Epithelial cell of proximal tubule (primary cell): Measurements from ENCODE around the gene LINC01488. TPM values are rescaled to one million over a fixed set of nuclear protein-coding genes. Genes with fewer than 3 reads are reported as not detected.

ENCODE experiments used
- DNase-seq: peaks from one replicate; pipeline ENCODE4 v3.0.0-alpha.2; 2011; ENCODE audit warnings: low read depth
- H3K4me3 ChIP-seq: 2 replicates; pipeline ENCODE4 v1.5.1; 2011; ENCODE audit warnings: low read depth, mild to moderate bottlenecking, low read length
- total RNA-seq: library from RNA; depleted of rRNA; stranded (reverse); fragments of >200 nt; gene quantifications from 2 replicates; pipeline ENCODE4 v1.2.3, GENCODE V29; 2015
- TF ChIP-seq, protein P1 (sequence below): conservative IDR thresholded peaks from 2 replicates; pipeline ENCODE4 v1.5.1; 2012; ENCODE audit warnings: low read depth, mild to moderate bottlenecking, low read length

The LINC01488 gene
- total RNA-seq, 1 donor from 2014 or later: not detected

DNA sequence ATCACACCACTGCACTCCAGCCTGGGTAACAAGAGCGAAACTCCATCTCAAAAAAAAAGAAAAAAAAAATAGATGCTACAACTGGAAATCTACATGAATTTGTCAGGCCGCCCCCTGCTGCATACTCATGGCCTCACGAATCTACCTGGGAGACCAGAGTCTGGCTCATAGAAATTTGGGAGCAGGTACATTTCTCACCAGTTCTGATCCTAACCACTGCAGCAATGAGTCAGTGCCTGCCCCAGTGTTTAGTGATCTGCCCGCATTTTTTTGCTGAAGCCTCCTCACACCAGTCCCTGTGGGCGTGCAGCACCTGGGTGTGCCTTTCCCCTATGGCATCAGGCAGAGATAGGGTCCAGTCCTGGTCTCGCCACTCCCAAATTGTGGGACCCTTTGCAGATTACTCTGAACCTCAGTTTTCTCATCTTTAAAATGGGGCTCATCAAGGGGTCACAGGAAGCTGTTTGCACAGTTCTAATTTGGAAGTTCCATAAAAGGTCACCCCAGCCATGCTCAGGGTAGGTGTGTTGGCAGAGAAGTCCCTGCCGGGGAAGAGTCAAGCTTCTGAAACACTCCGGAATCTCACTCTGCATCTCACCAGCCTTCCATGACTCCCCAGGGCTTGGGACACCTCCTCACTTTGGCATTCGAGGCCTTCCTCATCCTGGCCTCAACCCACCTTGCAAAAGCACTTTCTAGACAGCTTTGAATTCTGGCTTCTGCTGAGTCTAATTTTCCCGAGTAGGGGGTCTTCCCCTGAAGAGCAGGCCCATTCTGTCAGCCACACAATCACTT lies 39.3 kb upstream of the LINC01488 start:
- DNase-seq: no peak
- TF ChIP-seq, protein P1, sequence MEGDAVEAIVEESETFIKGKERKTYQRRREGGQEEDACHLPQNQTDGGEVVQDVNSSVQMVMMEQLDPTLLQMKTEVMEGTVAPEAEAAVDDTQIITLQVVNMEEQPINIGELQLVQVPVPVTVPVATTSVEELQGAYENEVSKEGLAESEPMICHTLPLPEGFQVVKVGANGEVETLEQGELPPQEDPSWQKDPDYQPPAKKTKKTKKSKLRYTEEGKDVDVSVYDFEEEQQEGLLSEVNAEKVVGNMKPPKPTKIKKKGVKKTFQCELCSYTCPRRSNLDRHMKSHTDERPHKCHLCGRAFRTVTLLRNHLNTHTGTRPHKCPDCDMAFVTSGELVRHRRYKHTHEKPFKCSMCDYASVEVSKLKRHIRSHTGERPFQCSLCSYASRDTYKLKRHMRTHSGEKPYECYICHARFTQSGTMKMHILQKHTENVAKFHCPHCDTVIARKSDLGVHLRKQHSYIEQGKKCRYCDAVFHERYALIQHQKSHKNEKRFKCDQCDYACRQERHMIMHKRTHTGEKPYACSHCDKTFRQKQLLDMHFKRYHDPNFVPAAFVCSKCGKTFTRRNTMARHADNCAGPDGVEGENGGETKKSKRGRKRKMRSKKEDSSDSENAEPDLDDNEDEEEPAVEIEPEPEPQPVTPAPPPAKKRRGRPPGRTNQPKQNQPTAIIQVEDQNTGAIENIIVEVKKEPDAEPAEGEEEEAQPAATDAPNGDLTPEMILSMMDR: peak; percentile 15
- no peak overlapping the region for H3K4me3 ChIP-seq

DNA sequence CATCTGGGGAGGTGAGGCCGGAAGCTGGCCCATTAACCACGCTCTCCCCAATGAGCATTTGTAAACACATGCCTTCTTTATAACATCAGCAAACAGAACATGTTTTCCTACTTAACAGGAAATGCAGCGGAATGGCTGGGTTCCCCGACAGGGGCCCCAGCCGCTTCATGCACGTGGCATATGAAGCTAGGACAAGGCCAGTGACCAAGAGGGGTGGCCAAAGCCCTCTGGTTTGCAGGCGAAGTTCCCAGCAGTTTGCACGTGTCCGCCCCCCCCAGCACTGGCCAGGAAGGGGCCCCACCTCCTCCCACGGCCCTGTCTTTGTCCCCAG lies 38.7 kb upstream of the LINC01488 start:
- no peak for DNase-seq
- H3K4me3 ChIP-seq: no peak overlapping the region
- TF ChIP-seq, protein P1: no peak

DNA sequence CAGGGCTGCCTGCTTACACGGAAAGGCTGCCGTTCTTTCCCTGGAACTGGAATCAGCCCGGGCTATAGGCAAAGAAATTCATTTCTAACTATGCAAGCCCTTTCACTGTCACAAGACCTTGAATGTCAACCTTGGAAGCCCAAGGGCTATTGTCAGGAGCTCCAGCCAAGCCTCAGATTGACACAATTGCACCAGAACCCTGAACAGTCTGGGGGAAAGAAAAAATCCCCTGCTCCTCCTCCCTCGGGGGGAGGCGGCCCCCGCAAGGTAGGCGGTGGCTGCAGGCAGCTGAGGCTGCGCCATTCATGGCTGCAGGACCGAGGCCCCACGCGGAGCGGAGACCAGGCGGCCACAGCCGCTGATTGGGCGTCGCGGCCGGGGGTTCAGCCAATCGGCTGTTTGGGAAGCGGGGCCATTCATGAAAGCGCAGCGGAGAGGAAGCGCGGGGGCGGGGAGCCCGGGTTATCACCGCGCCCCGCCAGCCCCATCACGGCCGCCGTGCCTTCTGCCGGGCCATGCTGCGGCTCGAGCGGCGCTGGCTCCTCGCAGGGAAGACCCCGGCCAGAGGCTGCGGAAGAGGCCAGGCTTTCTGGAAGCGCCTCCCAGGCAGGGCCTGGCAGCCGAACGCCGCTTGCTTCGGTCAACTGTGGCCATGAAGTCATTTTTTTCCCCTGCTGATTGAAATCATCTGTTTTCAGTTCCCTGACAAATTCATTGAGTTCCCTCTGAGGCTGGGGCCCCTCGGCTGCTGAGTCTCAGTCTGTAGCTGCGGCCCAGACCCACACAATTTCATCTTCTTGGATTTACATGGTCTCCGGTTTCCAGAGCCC lies 38.1 kb upstream of the LINC01488 start:
- no peak for DNase-seq
- H3K4me3 ChIP-seq: peak overlapping the region; percentile 50
- TF ChIP-seq, protein P1: no peak

DNA sequence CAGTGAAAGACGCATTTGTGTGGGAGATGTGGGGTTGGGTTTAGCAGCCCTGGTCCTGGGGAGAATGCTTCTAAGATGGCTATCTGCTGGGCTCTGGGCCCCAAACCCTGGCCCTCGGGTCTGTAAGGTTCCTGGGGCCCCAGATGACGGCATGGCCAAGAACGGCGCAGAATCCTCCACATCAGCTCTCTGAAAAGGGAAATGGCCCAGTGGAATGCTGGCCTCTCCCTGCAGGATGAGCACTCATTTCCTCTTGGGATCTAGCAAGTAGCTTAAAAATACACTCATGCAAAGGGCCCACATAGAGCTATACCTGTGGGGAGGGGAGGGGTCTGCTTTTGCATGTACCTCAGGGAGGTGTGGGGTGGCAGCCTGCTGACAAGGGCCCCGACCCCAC lies 37.5 kb upstream of the LINC01488 start:
- TF ChIP-seq, protein P1: no peak
- H3K4me3 ChIP-seq: peak overlapping the region; percentile 50
- DNase-seq: no peak

DNA sequence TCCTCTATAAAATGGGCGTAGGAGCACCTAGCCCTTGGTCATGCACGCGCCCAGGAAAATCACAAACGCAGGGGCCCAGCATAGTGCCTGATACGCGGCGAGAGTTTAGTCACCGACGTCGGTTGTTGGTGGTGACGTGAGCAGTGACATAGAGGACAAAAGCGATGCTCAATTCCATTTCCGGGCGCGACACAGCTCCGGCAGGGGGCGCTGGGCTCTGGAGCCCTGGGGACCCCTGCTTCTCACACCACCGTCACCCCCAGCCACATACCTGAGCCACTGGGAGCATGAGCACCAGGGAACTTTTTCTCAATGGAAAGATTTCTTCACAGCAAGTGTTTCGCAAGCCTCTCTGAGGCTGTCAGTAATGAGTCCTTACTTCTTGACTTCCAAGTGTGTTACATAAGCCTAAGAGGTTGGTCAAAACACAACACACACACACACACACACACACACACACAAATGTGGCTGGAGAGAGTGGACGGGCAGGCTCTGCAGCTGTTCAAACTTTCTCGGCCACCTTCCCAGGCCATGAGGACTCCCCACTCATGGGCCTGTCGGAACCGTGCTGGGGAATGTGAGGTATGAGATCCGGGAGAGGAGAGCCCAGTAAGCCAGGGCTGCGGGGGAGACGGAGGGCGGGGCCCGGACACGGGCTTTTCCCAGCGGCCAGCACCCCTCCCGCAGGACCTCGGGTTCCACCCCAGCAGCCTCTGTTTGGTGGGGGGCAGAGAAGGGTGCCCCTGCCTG lies 36.9 kb upstream of the LINC01488 start:
- TF ChIP-seq, protein P1: peak; percentile 14
- DNase-seq: peak; percentile 69
- H3K4me3 ChIP-seq: no peak overlapping the region

DNA sequence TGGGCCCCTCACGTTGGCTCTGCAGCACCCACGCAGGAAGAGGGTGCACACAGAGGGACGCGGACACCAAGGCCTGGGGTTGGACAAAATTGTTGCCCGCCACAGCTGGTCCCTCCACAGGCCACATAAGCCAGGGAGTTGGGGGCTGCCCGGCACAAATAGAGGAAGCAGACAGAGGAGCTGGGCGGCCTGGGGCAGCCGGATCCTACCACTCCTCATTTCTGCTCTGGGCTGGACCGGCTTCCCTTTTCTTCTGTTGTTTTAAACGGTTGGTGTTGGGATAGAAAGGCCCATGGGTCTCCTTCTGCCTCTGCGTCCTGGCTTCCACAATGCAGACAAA lies 36.4 kb upstream of the LINC01488 start:
- TF ChIP-seq, protein P1: no peak
- H3K4me3 ChIP-seq: no peak overlapping the region
- DNase-seq: no peak
